Measurements from ENCODE around the gene FYN.

Gene FYN

DNA sequence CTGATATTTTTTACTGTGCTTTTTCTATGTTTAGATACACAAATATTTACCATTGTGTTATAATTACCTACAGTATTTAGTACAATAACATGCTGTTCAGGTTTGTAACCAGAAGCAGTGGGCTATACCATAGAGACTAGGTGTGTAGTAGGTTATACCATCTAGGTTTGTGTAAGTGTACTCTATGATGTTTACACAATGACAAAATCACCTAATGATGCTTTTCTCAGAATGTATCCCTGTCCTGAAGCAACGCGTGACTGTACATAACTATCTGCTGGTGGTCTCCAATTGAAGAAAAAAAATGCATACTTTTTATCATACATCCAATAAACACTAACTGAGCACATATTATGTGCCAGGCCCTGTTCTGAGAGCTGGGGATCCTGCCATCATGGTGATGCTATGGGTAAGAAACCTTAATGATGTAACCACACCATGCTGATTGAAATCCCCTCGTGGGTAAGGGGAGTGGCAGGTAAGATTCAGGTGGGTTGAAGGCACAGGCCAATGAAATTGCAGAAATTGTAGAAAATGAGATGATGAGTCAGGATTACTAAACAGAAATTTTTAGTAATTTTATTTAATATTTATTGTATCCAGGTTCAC lies 76.8 kb downstream of the FYN start:
- H3K27me3 ChIP-seq (ENCODE audit: control insufficient read depth, insufficient read depth, low read length): no peaks in the 10 kb centered on the region
- H3K4me1 ChIP-seq (ENCODE audit: control insufficient read depth, insufficient read depth, low read length): peaks cover 30% of the 10 kb centered on the region
- no peaks in the 10 kb centered on the region for H3K9me3 ChIP-seq (ENCODE audit: control insufficient read depth, insufficient read depth, low read depth, low read length)
- no peak overlapping the region for H3K27ac ChIP-seq (ENCODE audit: low read depth, low read length)
- no peak overlapping the region for H3K9ac ChIP-seq (ENCODE audit: low read length)
- H3K36me3 ChIP-seq (ENCODE audit: control insufficient read depth, insufficient read depth, low read length): no peaks in the 10 kb centered on the region
- H3K4me3 ChIP-seq (ENCODE audit: low read depth, low read length): no peak overlapping the region

DNA sequence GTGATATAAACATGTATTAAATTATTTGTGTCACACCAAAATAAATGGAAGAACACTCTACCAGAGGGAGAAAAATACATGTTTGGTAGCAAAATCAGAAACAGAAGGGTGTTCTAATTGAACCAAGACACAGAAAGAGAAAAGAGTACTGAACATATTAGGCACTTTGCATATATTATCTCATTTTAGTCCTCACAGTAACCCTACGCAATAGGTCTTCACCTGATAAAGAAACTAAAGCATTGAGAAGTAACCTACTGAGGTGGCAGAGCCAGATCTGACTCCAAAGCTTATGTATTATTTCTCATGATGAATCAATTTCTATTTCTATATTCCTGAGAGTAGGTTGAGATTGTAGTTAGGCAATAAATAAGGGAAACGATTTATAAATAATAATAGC lies 77.7 kb downstream of the FYN start:
- Histone ChIP-seq H3K9me3 (ENCODE audit: control insufficient read depth, insufficient read depth, low read depth, low read length) (no peaks in the 10 kb centered on the region), H3K27me3 (ENCODE audit: control insufficient read depth, insufficient read depth, low read length) (no peaks in the 10 kb centered on the region), H3K9ac (ENCODE audit: low read length) (no peak overlapping the region), H3K4me3 (ENCODE audit: low read depth, low read length) (no peak overlapping the region), H3K4me1 (ENCODE audit: control insufficient read depth, insufficient read depth, low read length) (peaks cover 28% of the 10 kb centered on the region), H3K36me3 (ENCODE audit: control insufficient read depth, insufficient read depth, low read length) (no peaks in the 10 kb centered on the region), H3K27ac (ENCODE audit: low read depth, low read length) (no peak overlapping the region)

DNA sequence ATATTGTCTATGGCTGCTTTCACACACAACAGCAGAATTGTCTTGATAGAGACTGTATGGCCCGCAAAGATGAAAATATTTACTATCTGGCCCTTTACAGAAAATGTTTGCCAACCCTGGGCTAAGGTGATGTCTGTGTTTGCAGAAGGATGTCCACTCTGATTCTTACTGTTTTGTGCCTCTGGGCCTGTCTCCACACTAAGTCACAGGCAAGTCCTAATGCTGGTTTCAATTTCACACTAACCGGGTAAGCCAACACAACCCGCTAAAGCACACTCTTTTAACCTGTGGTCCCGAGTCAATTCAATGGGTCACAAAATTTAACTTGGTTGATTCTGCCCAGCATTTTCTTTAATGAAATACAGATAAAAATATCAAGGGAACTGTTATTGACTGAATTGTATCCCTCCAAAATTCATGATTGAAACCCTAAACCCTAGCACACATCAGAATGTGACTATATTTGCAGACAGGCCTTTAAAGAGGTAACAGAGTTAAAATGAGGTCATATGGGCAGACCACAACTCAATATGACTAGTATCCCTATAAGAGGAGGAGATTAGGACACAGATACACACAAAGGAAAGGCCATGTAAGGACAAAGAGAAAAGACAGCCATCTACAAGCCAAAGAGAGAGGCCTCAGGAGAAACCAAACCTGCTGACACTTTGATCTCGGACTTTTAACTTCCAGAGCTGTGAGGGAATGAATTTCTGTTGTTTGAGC lies 78.4 kb downstream of the FYN start:
- Histone ChIP-seq H3K4me1 (ENCODE audit: control insufficient read depth, insufficient read depth, low read length) (peaks cover 22% of the 10 kb centered on the region), H3K27ac (ENCODE audit: low read depth, low read length) (no peak overlapping the region), H3K9ac (ENCODE audit: low read length) (no peak overlapping the region), H3K4me3 (ENCODE audit: low read depth, low read length) (no peak overlapping the region), H3K36me3 (ENCODE audit: control insufficient read depth, insufficient read depth, low read length) (no peaks in the 10 kb centered on the region), H3K9me3 (ENCODE audit: control insufficient read depth, insufficient read depth, low read depth, low read length) (no peaks in the 10 kb centered on the region), H3K27me3 (ENCODE audit: control insufficient read depth, insufficient read depth, low read length) (no peaks in the 10 kb centered on the region)

DNA sequence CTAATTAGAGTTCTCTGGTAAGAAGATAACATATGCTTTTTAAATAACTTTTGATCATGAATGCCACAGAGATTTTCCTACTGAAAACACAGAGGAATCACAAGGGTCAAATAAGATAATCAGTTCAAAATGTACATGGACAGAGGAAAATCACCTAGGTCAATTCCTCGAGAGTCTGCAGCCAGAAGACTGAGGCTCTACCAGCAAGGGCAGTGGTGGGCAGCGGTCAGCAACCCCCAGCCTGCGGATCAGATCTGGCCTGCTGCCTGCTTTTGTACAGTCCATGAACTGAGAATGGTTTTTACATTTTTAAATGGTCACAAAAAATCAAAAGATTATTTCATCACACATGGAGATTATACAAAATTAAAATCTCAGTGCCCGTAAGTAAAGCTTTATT lies 79.0 kb downstream of the FYN start:
- peaks cover 22% of the 10 kb centered on the region for H3K4me1 ChIP-seq (ENCODE audit: control insufficient read depth, insufficient read depth, low read length)
- H3K4me3 ChIP-seq (ENCODE audit: low read depth, low read length): no peak overlapping the region
- no peaks in the 10 kb centered on the region for H3K9me3 ChIP-seq (ENCODE audit: control insufficient read depth, insufficient read depth, low read depth, low read length)
- H3K27me3 ChIP-seq (ENCODE audit: control insufficient read depth, insufficient read depth, low read length): no peaks in the 10 kb centered on the region
- no peak overlapping the region for H3K9ac ChIP-seq (ENCODE audit: low read length)
- no peak overlapping the region for H3K27ac ChIP-seq (ENCODE audit: low read depth, low read length)
- no peaks in the 10 kb centered on the region for H3K36me3 ChIP-seq (ENCODE audit: control insufficient read depth, insufficient read depth, low read length)

DNA sequence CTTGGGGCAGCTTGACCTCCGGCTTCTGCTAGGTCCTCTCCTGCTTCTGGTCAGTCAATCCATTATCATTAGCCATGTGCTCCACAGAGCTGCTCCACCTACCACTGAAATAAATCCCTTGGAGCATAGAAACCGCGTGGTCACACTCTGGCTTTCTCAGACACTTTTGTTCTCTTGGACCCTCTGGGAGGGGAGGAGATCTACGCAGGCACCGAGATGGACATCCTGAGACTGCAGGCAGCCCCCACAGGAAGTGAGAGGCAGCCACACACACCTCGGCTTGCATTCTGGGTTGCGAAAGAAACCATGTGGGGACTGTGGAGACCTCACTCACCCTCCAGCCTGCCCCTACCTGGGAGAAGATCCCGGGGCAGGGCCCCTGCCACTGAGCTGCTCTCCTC lies 79.5 kb downstream of the FYN start:
- Histone ChIP-seq H3K27ac (ENCODE audit: low read depth, low read length) (no peak overlapping the region), H3K36me3 (ENCODE audit: control insufficient read depth, insufficient read depth, low read length) (no peaks in the 10 kb centered on the region), H3K4me3 (ENCODE audit: low read depth, low read length) (no peak overlapping the region), H3K27me3 (ENCODE audit: control insufficient read depth, insufficient read depth, low read length) (no peaks in the 10 kb centered on the region), H3K9me3 (ENCODE audit: control insufficient read depth, insufficient read depth, low read depth, low read length) (no peaks in the 10 kb centered on the region), H3K9ac (ENCODE audit: low read length) (no peak overlapping the region), H3K4me1 (ENCODE audit: control insufficient read depth, insufficient read depth, low read length) (peaks cover 25% of the 10 kb centered on the region)

DNA sequence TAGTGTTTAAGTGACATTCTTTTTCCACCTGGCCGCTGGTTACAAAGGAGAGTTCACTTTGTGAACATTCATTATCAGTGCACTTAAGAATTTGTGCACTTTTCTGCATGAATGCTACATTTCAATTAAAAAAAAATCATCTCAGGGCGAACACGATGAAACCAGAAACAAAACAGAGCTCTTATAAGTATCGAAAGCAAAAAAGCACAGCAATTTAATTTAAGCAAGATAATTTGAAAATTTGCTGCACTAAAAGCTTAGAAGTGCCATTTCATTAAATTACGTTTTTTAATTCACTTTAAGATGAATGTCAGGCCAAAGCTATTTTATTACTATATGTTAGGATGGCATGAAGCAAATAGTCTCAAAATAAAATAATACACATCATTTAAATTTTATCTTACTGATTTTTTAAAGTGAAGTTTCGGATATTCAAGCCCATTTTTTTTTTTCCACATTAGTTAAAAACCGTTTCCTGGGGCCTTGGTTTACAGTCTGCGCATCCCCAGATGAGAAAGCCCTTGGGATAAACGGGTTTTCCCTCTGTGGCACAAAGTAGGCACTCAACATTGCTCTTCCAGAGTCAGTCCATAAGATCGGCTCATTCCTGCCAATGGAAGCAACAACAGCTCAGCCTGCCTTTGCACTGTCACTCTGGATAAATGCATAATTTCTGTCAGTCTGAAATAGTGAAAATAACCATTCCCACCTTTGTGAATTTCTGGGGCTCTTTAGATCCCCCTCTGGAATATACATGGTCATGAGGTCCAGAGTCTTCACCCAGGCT lies 80.1 kb downstream of the FYN start:
- Histone ChIP-seq H3K9ac (ENCODE audit: low read length) (no peak overlapping the region), H3K4me1 (ENCODE audit: control insufficient read depth, insufficient read depth, low read length) (peaks cover 19% of the 10 kb centered on the region), H3K27ac (ENCODE audit: low read depth, low read length) (no peak overlapping the region), H3K4me3 (ENCODE audit: low read depth, low read length) (no peak overlapping the region), H3K9me3 (ENCODE audit: control insufficient read depth, insufficient read depth, low read depth, low read length) (no peaks in the 10 kb centered on the region), H3K36me3 (ENCODE audit: control insufficient read depth, insufficient read depth, low read length) (no peaks in the 10 kb centered on the region), H3K27me3 (ENCODE audit: control insufficient read depth, insufficient read depth, low read length) (no peaks in the 10 kb centered on the region)

DNA sequence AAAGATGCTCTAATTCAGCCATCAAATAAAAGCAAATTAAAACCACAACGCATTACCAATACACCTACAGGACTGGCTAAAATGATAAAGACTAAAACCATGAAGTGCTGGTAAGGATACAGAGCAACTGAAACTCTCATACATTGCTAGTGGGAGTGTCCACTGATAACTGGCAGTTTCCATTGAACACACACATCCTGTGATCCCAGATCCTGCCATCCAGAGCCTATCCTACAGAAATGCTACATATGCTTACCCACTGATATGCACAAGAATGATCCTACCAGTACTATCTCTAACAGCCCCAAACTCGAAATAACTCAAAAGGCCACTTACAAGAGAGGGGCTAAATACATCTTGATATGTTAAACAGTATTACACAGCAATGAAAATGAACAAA lies 81.0 kb downstream of the FYN start:
- H3K36me3 ChIP-seq (ENCODE audit: control insufficient read depth, insufficient read depth, low read length): no peaks in the 10 kb centered on the region
- no peak overlapping the region for H3K27ac ChIP-seq (ENCODE audit: low read depth, low read length)
- no peak overlapping the region for H3K4me3 ChIP-seq (ENCODE audit: low read depth, low read length)
- H3K9me3 ChIP-seq (ENCODE audit: control insufficient read depth, insufficient read depth, low read depth, low read length): no peaks in the 10 kb centered on the region
- H3K4me1 ChIP-seq (ENCODE audit: control insufficient read depth, insufficient read depth, low read length): peaks cover 18% of the 10 kb centered on the region
- H3K9ac ChIP-seq (ENCODE audit: low read length): no peak overlapping the region
- no peaks in the 10 kb centered on the region for H3K27me3 ChIP-seq (ENCODE audit: control insufficient read depth, insufficient read depth, low read length)

DNA sequence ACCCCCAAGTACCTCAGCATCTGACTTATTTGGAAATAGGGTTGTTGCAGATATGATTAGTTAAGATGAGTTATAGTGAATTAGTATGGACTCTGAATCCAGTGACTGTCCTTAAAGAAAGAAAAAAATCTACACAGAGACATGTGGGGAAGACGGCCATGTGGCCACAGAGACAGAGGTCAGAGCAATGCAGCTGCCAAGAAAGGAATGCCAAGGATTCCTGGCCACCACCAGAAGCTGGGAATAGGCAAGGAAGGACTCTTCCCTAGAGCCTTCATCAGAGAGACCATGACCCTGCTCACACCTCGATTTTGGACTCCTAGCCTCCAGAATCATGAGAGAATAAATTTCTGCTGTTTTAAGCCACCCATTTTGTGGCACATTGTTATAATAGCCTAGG lies 81.8 kb downstream of the FYN start:
- peaks cover 18% of the 10 kb centered on the region for H3K4me1 ChIP-seq (ENCODE audit: control insufficient read depth, insufficient read depth, low read length)
- no peaks in the 10 kb centered on the region for H3K36me3 ChIP-seq (ENCODE audit: control insufficient read depth, insufficient read depth, low read length)
- no peak overlapping the region for H3K9ac ChIP-seq (ENCODE audit: low read length)
- no peak overlapping the region for H3K27ac ChIP-seq (ENCODE audit: low read depth, low read length)
- no peak overlapping the region for H3K4me3 ChIP-seq (ENCODE audit: low read depth, low read length)
- H3K27me3 ChIP-seq (ENCODE audit: control insufficient read depth, insufficient read depth, low read length): no peaks in the 10 kb centered on the region
- H3K9me3 ChIP-seq (ENCODE audit: control insufficient read depth, insufficient read depth, low read depth, low read length): no peaks in the 10 kb centered on the region

DNA sequence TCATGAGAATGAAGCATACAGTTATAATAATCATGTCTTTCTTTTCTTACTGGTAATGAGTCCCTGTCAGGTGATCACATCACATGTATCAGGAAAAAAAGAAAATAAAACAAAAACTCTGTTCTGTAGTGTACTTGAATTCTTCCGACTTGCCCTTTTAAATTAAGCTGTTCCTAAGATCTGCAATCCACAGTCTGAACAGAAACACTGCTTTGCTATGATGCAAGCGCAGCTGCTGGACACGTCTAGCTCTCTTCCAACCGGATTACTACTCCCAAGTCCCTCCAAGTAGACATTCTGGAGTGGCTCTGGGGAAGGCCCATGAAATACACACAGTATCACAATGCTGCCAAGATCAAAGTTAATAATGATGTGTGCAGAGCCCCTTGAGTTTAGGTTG lies 83.7 kb downstream of the FYN start:
- H3K27ac ChIP-seq (ENCODE audit: low read depth, low read length): no peak overlapping the region
- no peak overlapping the region for H3K9ac ChIP-seq (ENCODE audit: low read length)
- H3K36me3 ChIP-seq (ENCODE audit: control insufficient read depth, insufficient read depth, low read length): no peaks in the 10 kb centered on the region
- H3K27me3 ChIP-seq (ENCODE audit: control insufficient read depth, insufficient read depth, low read length): no peaks in the 10 kb centered on the region
- H3K4me3 ChIP-seq (ENCODE audit: low read depth, low read length): no peak overlapping the region
- H3K4me1 ChIP-seq (ENCODE audit: control insufficient read depth, insufficient read depth, low read length): peaks cover 18% of the 10 kb centered on the region
- H3K9me3 ChIP-seq (ENCODE audit: control insufficient read depth, insufficient read depth, low read depth, low read length): no peaks in the 10 kb centered on the region

DNA sequence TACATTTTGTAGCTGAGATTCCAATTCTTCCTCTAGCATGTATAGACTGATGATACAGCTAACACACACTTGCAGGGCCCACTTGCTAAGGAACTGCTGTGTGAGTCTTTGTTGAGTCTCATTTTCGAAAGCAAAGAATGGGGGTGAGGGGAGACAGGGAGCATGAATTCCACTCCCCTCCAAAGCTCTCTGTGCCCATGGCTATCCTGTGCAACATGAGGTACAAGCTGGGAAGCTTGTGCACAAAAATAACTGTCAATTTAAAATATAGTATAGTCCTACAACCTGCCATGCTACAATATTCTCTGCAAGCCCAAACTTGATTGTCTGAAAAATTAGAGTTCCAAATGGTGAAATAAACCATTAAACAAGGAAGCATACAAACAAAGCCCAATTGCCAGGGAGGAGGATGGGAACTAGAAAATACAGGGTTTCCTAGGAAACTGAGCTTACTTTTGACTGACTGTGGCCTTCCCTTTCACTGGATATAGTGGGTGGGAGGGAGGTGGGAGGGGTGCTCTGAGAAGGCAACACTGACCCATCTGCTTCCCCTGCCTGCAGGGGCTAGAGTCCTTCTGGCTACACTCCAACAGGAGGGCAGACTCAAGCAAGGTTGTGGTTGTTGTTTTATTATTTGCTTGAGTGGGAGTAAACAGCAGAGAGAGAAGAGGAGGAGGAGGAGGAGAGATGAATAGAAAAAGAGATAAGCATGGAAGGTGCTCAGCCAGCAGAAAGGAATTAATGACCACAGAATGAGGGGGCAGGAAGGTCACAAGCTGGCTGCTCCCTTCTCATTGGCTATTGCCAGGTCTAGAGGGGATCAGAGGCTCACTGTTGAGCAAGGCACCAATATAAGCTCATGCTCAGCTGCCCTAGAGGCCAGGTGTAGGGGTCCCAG lies 84.6 kb downstream of the FYN start:
- Histone ChIP-seq H3K4me1 (ENCODE audit: control insufficient read depth, insufficient read depth, low read length) (peaks cover 9% of the 10 kb centered on the region), H3K9me3 (ENCODE audit: control insufficient read depth, insufficient read depth, low read depth, low read length) (no peaks in the 10 kb centered on the region), H3K9ac (ENCODE audit: low read length) (no peak overlapping the region), H3K4me3 (ENCODE audit: low read depth, low read length) (no peak overlapping the region), H3K36me3 (ENCODE audit: control insufficient read depth, insufficient read depth, low read length) (no peaks in the 10 kb centered on the region), H3K27me3 (ENCODE audit: control insufficient read depth, insufficient read depth, low read length) (no peaks in the 10 kb centered on the region), H3K27ac (ENCODE audit: low read depth, low read length) (no peak overlapping the region)
